NB4 (cell line): Measurements from ENCODE around the gene FRAS1.

Experiments
- CTCF ChIP-seq: IDR thresholded peaks from one replicate; pipeline ENCODE4 v1.5.1; 2012; ENCODE audit warnings: low read depth, low read length
- POLR2A ChIP-seq: IDR thresholded peaks from 2 replicates; pipeline ENCODE4 v1.6.1; 2011; ENCODE audit warnings: mild to moderate bottlenecking; ENCODE audit not compliant: insufficient read length; ENCODE audit errors: extremely low read depth

- TF ChIP-seq POLR2A, result no peak
- TF ChIP-seq CTCF, result no peak
Observed at GRCh38 chr4:78356251-78356786, 299.2 kb downstream of the FRAS1 start.
